ENCODE results near the gene SCFD2.

DNA sequence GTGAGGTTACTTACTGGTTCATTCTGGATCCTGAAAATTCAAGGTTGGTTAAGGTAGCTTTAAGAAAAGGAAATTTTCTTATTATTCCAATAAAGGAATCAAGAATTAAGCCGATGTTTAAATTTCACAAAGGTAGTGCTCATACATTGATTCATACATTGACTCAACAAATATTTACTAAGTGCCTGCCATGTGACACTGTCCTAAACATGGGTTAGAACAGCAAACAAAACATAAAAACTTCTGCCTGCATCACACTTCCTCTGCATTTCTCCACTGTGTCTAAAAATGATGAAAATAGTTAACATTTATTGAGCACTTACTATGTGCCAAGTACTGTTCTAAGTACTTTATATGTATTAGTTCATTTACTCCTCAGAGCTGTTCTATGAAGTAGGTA, 428.0 kb downstream of the SCFD2 start:
- TF ChIP-seq, protein P1, sequence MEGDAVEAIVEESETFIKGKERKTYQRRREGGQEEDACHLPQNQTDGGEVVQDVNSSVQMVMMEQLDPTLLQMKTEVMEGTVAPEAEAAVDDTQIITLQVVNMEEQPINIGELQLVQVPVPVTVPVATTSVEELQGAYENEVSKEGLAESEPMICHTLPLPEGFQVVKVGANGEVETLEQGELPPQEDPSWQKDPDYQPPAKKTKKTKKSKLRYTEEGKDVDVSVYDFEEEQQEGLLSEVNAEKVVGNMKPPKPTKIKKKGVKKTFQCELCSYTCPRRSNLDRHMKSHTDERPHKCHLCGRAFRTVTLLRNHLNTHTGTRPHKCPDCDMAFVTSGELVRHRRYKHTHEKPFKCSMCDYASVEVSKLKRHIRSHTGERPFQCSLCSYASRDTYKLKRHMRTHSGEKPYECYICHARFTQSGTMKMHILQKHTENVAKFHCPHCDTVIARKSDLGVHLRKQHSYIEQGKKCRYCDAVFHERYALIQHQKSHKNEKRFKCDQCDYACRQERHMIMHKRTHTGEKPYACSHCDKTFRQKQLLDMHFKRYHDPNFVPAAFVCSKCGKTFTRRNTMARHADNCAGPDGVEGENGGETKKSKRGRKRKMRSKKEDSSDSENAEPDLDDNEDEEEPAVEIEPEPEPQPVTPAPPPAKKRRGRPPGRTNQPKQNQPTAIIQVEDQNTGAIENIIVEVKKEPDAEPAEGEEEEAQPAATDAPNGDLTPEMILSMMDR (conservative IDR thresholded peaks at IDR 0.05 in 1 of 2, IDR thresholded peaks at IDR 0.05 in 1 of 2; ENCODE audit: extremely low read depth in 1 of 2, insufficient read depth in 1 of 2, low read depth in 1 of 2, low read length in 2 of 2), result no peak
- no peak for TF ChIP-seq EZH2 (IDR thresholded peaks at IDR 0.05; ENCODE audit: borderline replicate concordance, low read length)
